Fibroblast of villous mesenchyme (primary cell): Measurements from ENCODE around the gene LOXHD1. TPM values are rescaled to one million over a fixed set of nuclear protein-coding genes. Genes with fewer than 3 reads are reported as not detected.

ENCODE experiments used
- DNase-seq: peaks from one replicate; pipeline ENCODE4 v3.0.0-alpha.2; 2010; ENCODE audit warnings: low read depth
- H3K4me3 ChIP-seq: 2 replicates; pipeline ENCODE4 v1.5.1; 2011; ENCODE audit warnings: low read depth, mild to moderate bottlenecking, low read length
- CTCF ChIP-seq: IDR thresholded peaks from 2 replicates; pipeline ENCODE4 v1.5.1; 2012; ENCODE audit warnings: low read depth, mild to moderate bottlenecking, low read length; ENCODE audit not compliant: insufficient read depth
- total RNA-seq: library from RNA; depleted of rRNA; stranded (reverse); fragments of >200 nt; gene quantifications from 2 replicates; pipeline ENCODE4 v1.2.3, GENCODE V29; 2012

The LOXHD1 gene
- total RNA-seq, 1 donor, result not detected

DNA sequence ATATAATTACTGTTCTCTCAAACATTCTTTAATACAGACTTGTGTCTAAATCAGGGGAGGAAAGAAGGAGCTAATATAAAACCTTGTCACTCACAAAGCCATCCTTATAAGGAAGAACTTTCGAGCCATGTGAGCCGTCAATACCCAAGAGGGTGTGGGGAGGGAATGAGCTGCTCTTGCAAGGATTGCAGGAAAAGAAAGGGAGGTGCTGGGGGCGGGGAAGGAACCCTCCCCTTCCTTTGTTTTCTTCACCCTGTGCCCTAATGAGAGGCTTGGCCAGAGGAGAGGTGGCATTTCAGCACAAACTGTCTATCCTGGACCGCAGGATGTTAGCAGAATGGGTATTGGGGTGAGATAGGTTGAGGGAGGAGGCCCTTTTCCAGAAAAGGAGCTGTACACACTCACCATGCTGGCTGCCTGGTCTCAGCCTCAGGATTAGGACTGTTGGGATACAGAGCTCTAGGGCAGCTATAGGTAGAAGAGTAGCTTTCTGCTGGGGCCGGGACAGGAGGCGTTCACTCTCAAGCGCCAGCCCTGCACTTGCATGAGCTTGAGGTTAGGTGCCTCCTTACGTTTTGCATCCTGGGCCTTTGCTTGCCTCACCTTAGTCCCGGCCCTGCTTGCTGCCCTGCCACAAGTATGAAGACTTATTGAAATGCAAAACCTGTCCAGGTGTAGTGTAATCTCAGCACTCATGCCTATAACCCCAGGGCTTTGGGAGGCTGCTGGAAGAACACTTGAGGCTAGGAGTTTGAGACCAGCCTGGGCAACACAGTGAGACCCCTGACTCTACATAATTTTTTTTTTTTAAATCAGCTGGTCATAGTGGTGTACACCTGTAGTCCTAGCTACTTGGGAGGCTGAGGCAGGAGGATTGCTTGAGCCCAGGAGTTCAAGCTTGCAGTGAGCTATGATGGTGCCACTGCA is 190.5 kb downstream of the LOXHD1 start:
- H3K4me3 ChIP-seq, result no peak overlapping the region
- no peak for TF ChIP-seq CTCF
- no peak for DNase-seq

- DNase-seq, result no peak
- no peak overlapping the region for H3K4me3 ChIP-seq
These were observed 191.9 kb downstream of the LOXHD1 start for GRCh38 chr18:46464926-46465655.

DNA sequence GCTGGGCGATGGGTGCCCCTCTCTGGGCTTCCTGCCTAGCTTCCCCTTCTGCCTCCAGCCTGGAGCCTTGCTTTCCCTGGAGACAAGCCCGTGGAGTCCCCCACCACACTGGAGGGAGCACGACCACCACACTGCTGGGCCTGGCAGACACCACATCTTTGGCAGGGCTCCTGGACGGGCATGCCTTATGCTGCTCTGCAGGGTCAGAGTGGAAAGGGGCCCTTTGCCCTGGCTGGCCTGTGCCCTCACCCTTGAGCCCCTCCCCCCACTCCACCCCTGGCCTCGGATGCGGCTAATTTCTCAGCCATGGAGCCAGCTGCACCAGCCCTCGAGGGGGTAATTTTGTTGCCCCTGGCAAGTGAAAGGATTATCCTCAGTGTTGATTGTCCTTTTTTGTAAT is 194.5 kb downstream of the LOXHD1 start:
- no peak for DNase-seq
- TF ChIP-seq CTCF, result no peak
- no peak overlapping the region for H3K4me3 ChIP-seq

More at GRCh38 chr18:46464926-46465655, 191.9 kb downstream of the LOXHD1 start:
- peak; percentile 25 for TF ChIP-seq CTCF

GRCh38 chr18:46461993-46462392 is 195.0 kb downstream of the LOXHD1 start:
- no peak for DNase-seq
- TF ChIP-seq CTCF, result no peak
- no peak overlapping the region for H3K4me3 ChIP-seq

- no peak for DNase-seq
- no peak overlapping the region for H3K4me3 ChIP-seq
- no peak for TF ChIP-seq CTCF
These were observed 196.3 kb downstream of the LOXHD1 start for GRCh38 chr18:46460754-46461153.

DNA sequence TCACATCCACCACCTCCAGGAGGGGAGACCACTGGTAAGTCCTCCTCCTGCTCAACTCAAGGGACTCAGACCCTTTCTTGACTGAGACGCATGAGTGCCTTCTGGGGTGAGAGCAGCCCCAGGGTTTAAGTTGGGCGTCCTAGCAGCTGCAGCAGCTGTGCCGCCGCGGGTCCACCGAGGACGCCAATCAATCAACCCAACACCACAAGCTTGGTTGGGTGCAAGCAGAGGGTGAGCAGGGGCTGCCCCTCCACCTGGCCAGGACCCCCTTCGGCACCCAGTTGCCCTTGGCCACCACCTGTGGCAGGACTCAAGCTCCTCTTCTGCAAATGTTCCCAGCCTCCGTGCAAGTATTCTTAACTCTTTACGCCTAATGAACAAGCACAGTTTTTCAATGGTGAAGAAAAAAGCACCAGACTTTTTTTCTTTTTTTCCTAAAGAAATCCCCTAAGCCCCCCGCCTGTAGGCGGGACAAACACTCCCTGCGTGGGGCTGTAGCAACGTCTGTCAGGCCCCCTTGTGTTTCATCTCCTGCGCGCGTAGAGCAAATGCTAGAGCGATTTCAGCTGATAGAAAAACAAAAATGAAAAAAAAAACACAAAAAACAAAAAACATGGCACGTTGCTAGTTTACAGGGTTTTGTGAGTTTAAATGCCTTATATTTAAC is 197.1 kb downstream of the LOXHD1 start:
- H3K4me3 ChIP-seq, result no peak overlapping the region
- no peak for TF ChIP-seq CTCF
- no peak for DNase-seq
